ENCODE measurements around the gene APPBP2.
"Not testable (repeated sequence)": the region's sequence is repeated elsewhere in the genome, so short reads cannot be mapped to it uniquely, and the experiment has no call there.

Gene APPBP2

GRCh38 chr17:60501589-60501988 is 24.5 kb downstream of the APPBP2 start:
- DNase-seq (ENCODE audit: extremely low read depth, low read depth): no peak
- TF ChIP-seq CTCF (IDR thresholded peaks at IDR 0.05; ENCODE audit: low read depth, low read length, missing control alignments): no peak
- no peak overlapping the region for H3K4me3 ChIP-seq (replicated peaks; ENCODE audit: low read depth, low read length)

- H3K4me3 ChIP-seq (replicated peaks; ENCODE audit: low read depth, low read length): no peak overlapping the region
- no peak for TF ChIP-seq CTCF (IDR thresholded peaks at IDR 0.05; ENCODE audit: low read depth, low read length, missing control alignments)
- no peak for DNase-seq (ENCODE audit: extremely low read depth, low read depth)
These were observed 30.0 kb downstream of the APPBP2 start for GRCh38 chr17:60496041-60496440.

- no peak for TF ChIP-seq CTCF (IDR thresholded peaks at IDR 0.05; ENCODE audit: low read depth, low read length, missing control alignments)
- DNase-seq (ENCODE audit: extremely low read depth, low read depth): no peak
- no peak overlapping the region for H3K4me3 ChIP-seq (replicated peaks; ENCODE audit: low read depth, low read length)
These were observed 30.8 kb downstream of the APPBP2 start for GRCh38 chr17:60495260-60495659.

- DNase-seq (ENCODE audit: extremely low read depth, low read depth): no peak
- H3K4me3 ChIP-seq (replicated peaks; ENCODE audit: low read depth, low read length): no peak overlapping the region
- no peak for TF ChIP-seq CTCF (IDR thresholded peaks at IDR 0.05; ENCODE audit: low read depth, low read length, missing control alignments)
These were observed 32.2 kb downstream of the APPBP2 start for GRCh38 chr17:60493847-60494321.

- no peak overlapping the region for H3K4me3 ChIP-seq (replicated peaks; ENCODE audit: low read depth, low read length)
- no peak for DNase-seq (ENCODE audit: extremely low read depth, low read depth)
- no peak for TF ChIP-seq CTCF (IDR thresholded peaks at IDR 0.05; ENCODE audit: low read depth, low read length, missing control alignments)
These were observed 34.3 kb downstream of the APPBP2 start for GRCh38 chr17:60491771-60492170.

- not testable (repeated sequence) for DNase-seq (ENCODE audit: extremely low read depth, low read depth); H3K4me3 ChIP-seq (replicated peaks; ENCODE audit: low read depth, low read length)
These were observed 35.4 kb downstream of the APPBP2 start for GRCh38 chr17:60490594-60490993.

GRCh38 chr17:60481604-60482003 is 44.4 kb downstream of the APPBP2 start:
- DNase-seq (ENCODE audit: extremely low read depth, low read depth): no peak
- TF ChIP-seq CTCF (IDR thresholded peaks at IDR 0.05; ENCODE audit: low read depth, low read length, missing control alignments): no peak
- no peak overlapping the region for H3K4me3 ChIP-seq (replicated peaks; ENCODE audit: low read depth, low read length)
